HepG2 (cell line): ENCODE data around the gene SERINC4. TPM values are rescaled to one million over a fixed set of nuclear protein-coding genes. Genes with fewer than 3 reads are reported as not detected.

Source experiments
- HNF1A ChIP-seq, 2 experiments: sonication (generic) in 1 of 2; formaldehyde crosslinking in 1 of 2; IDR thresholded peaks; 2 replicates each; pipeline versions ENCODE4 v1.4.0 to v1.6.1; 2016 to 2020; ENCODE audit warnings: borderline replicate concordance in 1 of 2, low read depth in 1 of 2, mild to moderate bottlenecking in 1 of 2, missing genetic modification reagents in 1 of 2
- MYC ChIP-seq: sonication (generic); formaldehyde crosslinking; IDR thresholded peaks from 2 replicates; pipeline ENCODE4 v1.9.0; 2021; ENCODE audit warnings: missing genetic modification reagents, borderline replicate concordance
- ZBTB7B ChIP-seq: sonication (generic); formaldehyde crosslinking; IDR thresholded peaks from 2 replicates; pipeline ENCODE4 v1.4.0; 2020; ENCODE audit warnings: missing genetic modification reagents
- ZFP82 ChIP-seq: sonication (generic); formaldehyde crosslinking; IDR thresholded peaks from 2 replicates; pipeline ENCODE4 v1.5.1; 2020; ENCODE audit warnings: mild to moderate bottlenecking, missing genetic modification reagents, borderline replicate concordance
- ZNF138 ChIP-seq: sonication (generic); formaldehyde crosslinking; IDR thresholded peaks from 2 replicates; pipeline ENCODE4 v1.5.0; 2020; ENCODE audit warnings: mild to moderate bottlenecking, low read depth, missing genetic modification reagents
- ZNF275 ChIP-seq: sonication (generic); formaldehyde crosslinking; IDR thresholded peaks from 2 replicates; pipeline ENCODE4 v1.8.0; 2022; ENCODE audit warnings: missing genetic modification reagents, mild to moderate bottlenecking, inconsistent platforms, borderline replicate concordance
- ZNF484 ChIP-seq: sonication (generic); formaldehyde crosslinking; IDR thresholded peaks from 2 replicates; pipeline ENCODE4 v1.5.1; 2020; ENCODE audit warnings: mild to moderate bottlenecking, low read depth, missing genetic modification reagents, borderline replicate concordance
- ZNF552 ChIP-seq: sonication (generic); formaldehyde crosslinking; IDR thresholded peaks from 2 replicates; pipeline ENCODE4 v1.9.0; 2022; ENCODE audit warnings: missing genetic modification reagents, mild to moderate bottlenecking, borderline replicate concordance
- ZNF747 ChIP-seq: sonication (generic); formaldehyde crosslinking; IDR thresholded peaks from 2 replicates; pipeline ENCODE4 v1.8.1; 2023; ENCODE audit warnings: missing genetic modification reagents, mild to moderate bottlenecking, borderline replicate concordance
- ZNF777 ChIP-seq: sonication (generic); formaldehyde crosslinking; IDR thresholded peaks from 2 replicates; pipeline ENCODE4 v1.4.0; 2020; ENCODE audit warnings: missing genetic modification reagents
- polyA plus RNA-seq, 8 experiments: library from polyadenylated mRNA; depleted of rRNA in 3 of 8; stranded (reverse) in 7 of 8; unstranded in 1 of 8; fragments of >200 nt; fragmentation: Illumina TruSeq in 4 of 8; extraction: Trizol in 4 of 8; gene quantifications; 2 replicates each; pipeline versions ENCODE4 v1.2.1 to v1.2.3, GENCODE V29; 2011 to 2016; ENCODE audit warnings: low read depth in 4 of 8, missing spikeins in 1 of 8, mixed read lengths in 1 of 8; ENCODE audit not compliant: insufficient read depth in 1 of 8
- total RNA-seq, 5 experiments: library from RNA; depleted of rRNA; stranded (reverse); fragments of >200 nt; fragmentation: Illumina TruSeq; extraction: Trizol; gene quantifications; 2 replicates each; pipeline ENCODE4 v1.2.3, GENCODE V29; 2016; ENCODE audit warnings: low read depth in 1 of 5
- TF ChIP-seq, protein P1 (sequence below): sonication (generic); formaldehyde crosslinking; IDR thresholded peaks from 2 replicates; pipeline ENCODE4 v1.5.0; 2020; ENCODE audit warnings: mild to moderate bottlenecking, missing genetic modification reagents
- TF ChIP-seq, protein P2 (sequence below): sonication (generic); formaldehyde crosslinking; IDR thresholded peaks from 2 replicates; pipeline ENCODE4 v1.5.1; 2020; ENCODE audit warnings: missing genetic modification reagents, mild to moderate bottlenecking, borderline replicate concordance

SERINC4 gene
- total and polyA plus RNA-seq, 2 of the 13 experiments (the other 11 are each of a cell fraction or from before 2014, with no cell fraction given): not detected

GRCh38 chr15:43824302-43825246 lies 24.6 kb upstream of the SERINC4 start, which contains the start of gene MFAP1 (continued):
- TF ChIP-seq, protein P1, sequence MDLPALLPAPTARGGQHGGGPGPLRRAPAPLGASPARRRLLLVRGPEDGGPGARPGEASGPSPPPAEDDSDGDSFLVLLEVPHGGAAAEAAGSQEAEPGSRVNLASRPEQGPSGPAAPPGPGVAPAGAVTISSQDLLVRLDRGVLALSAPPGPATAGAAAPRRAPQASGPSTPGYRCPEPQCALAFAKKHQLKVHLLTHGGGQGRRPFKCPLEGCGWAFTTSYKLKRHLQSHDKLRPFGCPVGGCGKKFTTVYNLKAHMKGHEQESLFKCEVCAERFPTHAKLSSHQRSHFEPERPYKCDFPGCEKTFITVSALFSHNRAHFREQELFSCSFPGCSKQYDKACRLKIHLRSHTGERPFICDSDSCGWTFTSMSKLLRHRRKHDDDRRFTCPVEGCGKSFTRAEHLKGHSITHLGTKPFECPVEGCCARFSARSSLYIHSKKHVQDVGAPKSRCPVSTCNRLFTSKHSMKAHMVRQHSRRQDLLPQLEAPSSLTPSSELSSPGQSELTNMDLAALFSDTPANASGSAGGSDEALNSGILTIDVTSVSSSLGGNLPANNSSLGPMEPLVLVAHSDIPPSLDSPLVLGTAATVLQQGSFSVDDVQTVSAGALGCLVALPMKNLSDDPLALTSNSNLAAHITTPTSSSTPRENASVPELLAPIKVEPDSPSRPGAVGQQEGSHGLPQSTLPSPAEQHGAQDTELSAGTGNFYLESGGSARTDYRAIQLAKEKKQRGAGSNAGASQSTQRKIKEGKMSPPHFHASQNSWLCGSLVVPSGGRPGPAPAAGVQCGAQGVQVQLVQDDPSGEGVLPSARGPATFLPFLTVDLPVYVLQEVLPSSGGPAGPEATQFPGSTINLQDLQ (CRISPR knock-in tag): 0 out of 2 replicates have a peak, but pooled peaks have one; percentile 46
- 0 out of 2 replicates have a peak, but pooled peaks have one; percentile 44 for TF ChIP-seq HNF1A (IDR thresholded peaks at IDR 0.05; ENCODE audit: low read depth)
- TF ChIP-seq HNF1A (CRISPR knock-in tag; IDR thresholded peaks at IDR 0.05; ENCODE audit: borderline replicate concordance): 0 out of 2 replicates have a peak, but pooled peaks have one; percentile 39
- no peak; the same call in 1 of the 2 replicates for TF ChIP-seq ZNF747 (CRISPR knock-in tag)
- TF ChIP-seq ZNF275 (CRISPR knock-in tag): no peak
- TF ChIP-seq ZNF777: peak; percentile 71
- TF ChIP-seq ZBTB7B (CRISPR knock-in tag): no peak
- no peak for TF ChIP-seq ZFP82
- TF ChIP-seq ZNF552 (CRISPR knock-in tag): peak; percentile 67; the same call in 1 of the 2 replicates
- TF ChIP-seq MYC: peak; percentile 64; the same call in 1 of the 2 replicates
- no peak for TF ChIP-seq ZNF484 (CRISPR knock-in tag)
- no peak for TF ChIP-seq ZNF138 (CRISPR knock-in tag)
- TF ChIP-seq, protein P2, sequence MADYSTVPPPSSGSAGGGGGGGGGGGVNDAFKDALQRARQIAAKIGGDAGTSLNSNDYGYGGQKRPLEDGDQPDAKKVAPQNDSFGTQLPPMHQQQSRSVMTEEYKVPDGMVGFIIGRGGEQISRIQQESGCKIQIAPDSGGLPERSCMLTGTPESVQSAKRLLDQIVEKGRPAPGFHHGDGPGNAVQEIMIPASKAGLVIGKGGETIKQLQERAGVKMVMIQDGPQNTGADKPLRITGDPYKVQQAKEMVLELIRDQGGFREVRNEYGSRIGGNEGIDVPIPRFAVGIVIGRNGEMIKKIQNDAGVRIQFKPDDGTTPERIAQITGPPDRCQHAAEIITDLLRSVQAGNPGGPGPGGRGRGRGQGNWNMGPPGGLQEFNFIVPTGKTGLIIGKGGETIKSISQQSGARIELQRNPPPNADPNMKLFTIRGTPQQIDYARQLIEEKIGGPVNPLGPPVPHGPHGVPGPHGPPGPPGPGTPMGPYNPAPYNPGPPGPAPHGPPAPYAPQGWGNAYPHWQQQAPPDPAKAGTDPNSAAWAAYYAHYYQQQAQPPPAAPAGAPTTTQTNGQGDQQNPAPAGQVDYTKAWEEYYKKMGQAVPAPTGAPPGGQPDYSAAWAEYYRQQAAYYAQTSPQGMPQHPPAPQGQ (CRISPR knock-in tag): no peak
